Small intestine (tissue), 7 donors: Measurements from ENCODE around the gene FAT1. TPM values are rescaled to one million over a fixed set of nuclear protein-coding genes. Genes with fewer than 3 reads are reported as not detected.
A peak's percentile ranks its signal among the peaks of the same experiment; 100 is the strongest.

Experiments used
- DNase-seq, 2 donors: peaks; one replicate each; pipeline versions ENCODE4 v3.0.0 to v3.0.0-alpha.2; 2013
- FAIRE-seq: peaks from 2 replicates; lab custom pipeline; 2012; peaks lifted over from hg19 to GRCh38; lab: Jason Lieb, UNC
- H3K27ac ChIP-seq, 3 donors: one replicate each; pipeline ENCODE4 v1.5.1; 2013; ENCODE audit warnings: low read length in 2 of 3, mild to moderate bottlenecking in 2 of 3, control low read depth in 1 of 3, inconsistent platforms in 1 of 3, low read depth in 1 of 3, moderate library complexity in 1 of 3
- H3K27me3 ChIP-seq, 3 donors: one replicate each; pipeline ENCODE4 v1.6.1; 2013; ENCODE audit warnings: low read length in 3 of 3, inconsistent platforms in 1 of 3; ENCODE audit not compliant: control insufficient read depth in 3 of 3, insufficient read depth in 3 of 3
- H3K36me3 ChIP-seq, 3 donors: one replicate each; pipeline ENCODE4 v1.6.1; 2013; ENCODE audit warnings: low read length in 3 of 3, inconsistent platforms in 1 of 3, low read depth in 1 of 3, mild to moderate bottlenecking in 1 of 3, moderate library complexity in 1 of 3; ENCODE audit not compliant: control insufficient read depth in 3 of 3, insufficient read depth in 2 of 3
- H3K4me1 ChIP-seq, 3 donors: one replicate each; pipeline ENCODE4 v1.6.1; 2013; ENCODE audit warnings: low read length in 2 of 3, inconsistent platforms in 1 of 3, low read depth in 1 of 3, mild to moderate bottlenecking in 1 of 3, moderate library complexity in 1 of 3; ENCODE audit not compliant: control insufficient read depth in 3 of 3, insufficient read depth in 2 of 3
- H3K4me3 ChIP-seq, 3 donors: one replicate each; pipeline ENCODE4 v1.5.1; 2013; ENCODE audit warnings: low read length in 3 of 3, control low read depth in 1 of 3, inconsistent platforms in 1 of 3, low read depth in 1 of 3, mild to moderate bottlenecking in 1 of 3, moderate library complexity in 1 of 3
- H3K9me3 ChIP-seq, 2 donors: one replicate each; pipeline ENCODE4 v1.6.1; 2013; ENCODE audit warnings: low read depth in 1 of 2, low read length in 1 of 2; ENCODE audit not compliant: control insufficient read depth in 2 of 2, insufficient read depth in 1 of 2
- WGBS, 3 donors: extraction: QIAGEN DNeasy Blood & Tissue Kit; methylation state at CpG; one replicate each; pipeline ENCODE4 v1.1.7; 2013; 5-methylcytosine and 5-hydroxymethylcytosine counted together
- polyA plus RNA-seq, 4 donors: library from polyadenylated mRNA; stranded (reverse) in 3 of 4; unstranded in 1 of 4; fragments of 200-250 nt in 3 of 4; fragments of 120-200 nt in 1 of 4; gene quantifications; one replicate each; pipeline versions ENCODE4 v1.2.1 to v1.2.3, GENCODE V29; 2013
- donor health status: healthy with polysubstance abuse.
- donor health status: control.
- donor health status: control.
- donor health status: Bipolar disorder and iron deficiency.
- donor health status: healthy.

FAT1 gene
- polyA plus RNA-seq, 4 donors, result 62.4 to 189 (median 83.6) TPM

GRCh38 chr4:186733778-186734177 is 10.1 kb upstream of the FAT1 start:
- FAIRE-seq (no peak), DNase-seq (no peak)
- Histone ChIP-seq H3K4me1 (peaks cover 0 to 13% (median 0%) of the 10 kb centered on the region in 3 donors), H3K9me3 (no peaks in the 10 kb centered on the region), H3K36me3 (no peaks in the 10 kb centered on the region), H3K27ac (no peak overlapping the region), H3K4me3 (no peak overlapping the region), H3K27me3 (no peaks in the 10 kb centered on the region)
- 71 to 81% (median 80%) methylated on average over 4 of the region's 4 CpGs for WGBS, 3 donors

DNA sequence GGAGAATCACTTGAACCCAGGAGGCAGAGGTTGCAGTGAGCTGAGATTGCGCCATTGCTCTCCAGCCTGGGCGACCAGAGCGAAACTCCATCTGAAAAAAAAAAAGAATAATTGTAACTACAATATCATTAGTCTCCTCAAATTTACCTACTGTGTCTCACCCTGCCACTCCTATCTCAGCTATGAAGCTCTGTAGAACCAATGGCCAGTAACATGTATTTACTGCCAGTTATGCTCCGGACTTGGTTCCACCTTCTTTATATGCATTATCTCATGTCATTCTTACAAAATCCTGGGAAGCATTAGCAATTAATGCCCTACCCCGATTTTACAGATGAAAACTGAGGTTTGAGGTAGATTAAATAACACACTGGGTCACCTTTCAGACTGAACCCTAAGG is 7.0 kb upstream of the FAT1 start:
- FAIRE-seq (no peak), DNase-seq (peak; percentile 45 to 52)
- H3K36me3 ChIP-seq, result no peaks in the 10 kb centered on the region
- 63 to 84% (median 72%) methylated on average over 5 of the region's 5 CpGs for WGBS, 3 donors
- H3K27ac ChIP-seq, result peak overlapping the region in 1 of 3 donors; percentile 19
- peaks cover 0 to 3% (median 0%) of the 10 kb centered on the region in 3 donors for H3K27me3 ChIP-seq
- no peaks in the 10 kb centered on the region for H3K9me3 ChIP-seq
- no peak overlapping the region for H3K4me3 ChIP-seq
- peaks cover 0 to 12% (median 0%) of the 10 kb centered on the region in 3 donors for H3K4me1 ChIP-seq

- Histone ChIP-seq H3K27ac (peak overlapping the region in 1 of 3 donors; percentile 57), H3K27me3 (peaks cover 0 to 3% (median 0%) of the 10 kb centered on the region in 3 donors), H3K4me1 (peaks cover 0 to 11% (median 0%) of the 10 kb centered on the region in 3 donors), H3K36me3 (no peaks in the 10 kb centered on the region), H3K9me3 (no peaks in the 10 kb centered on the region), H3K4me3 (no peak overlapping the region)
- FAIRE-seq (no peak), DNase-seq (peak; percentile 37 to 43)
- WGBS, 3 donors, result 14 to 61% (median 39%) methylated on average over 1 of the region's 1 CpG
Measured at GRCh38 chr4:186729856-186730255, 6.2 kb upstream of the FAT1 start.

DNA sequence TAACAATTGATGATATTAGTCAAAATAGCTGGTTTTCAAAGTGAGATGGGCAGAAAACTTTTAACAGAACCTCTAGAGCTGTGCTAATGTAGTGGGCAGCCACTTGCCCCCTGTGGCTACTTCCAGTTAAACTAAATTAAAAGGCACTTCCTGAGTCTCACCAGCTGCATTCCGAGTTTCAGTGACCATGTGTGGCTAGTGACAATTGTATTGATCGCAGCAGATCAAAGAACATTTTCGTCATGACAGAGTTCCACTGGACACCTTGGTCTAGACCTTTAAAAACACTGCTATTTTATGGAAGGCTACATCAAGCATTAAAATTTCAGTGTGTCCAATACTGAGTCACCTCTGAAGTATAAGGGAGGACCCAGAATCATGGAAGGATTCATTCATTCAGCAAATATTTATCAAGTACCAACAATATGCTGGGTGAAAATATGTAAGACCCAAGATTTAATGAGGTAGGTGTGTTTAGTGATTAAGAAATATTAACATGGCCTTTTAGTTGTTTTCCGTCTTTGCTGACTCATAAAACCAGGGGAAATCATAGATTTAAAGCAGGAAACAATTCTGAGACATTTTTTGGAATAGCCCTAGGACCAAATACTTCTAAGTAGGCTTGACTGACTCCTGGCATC is 5.1 kb upstream of the FAT1 start:
- Histone ChIP-seq H3K4me3 (peak overlapping the region in 1 of 3 donors; percentile 69), H3K9me3 (no peaks in the 10 kb centered on the region), H3K4me1 (peaks cover 0 to 11% (median 0%) of the 10 kb centered on the region in 3 donors), H3K27me3 (peaks cover 0 to 3% (median 0%) of the 10 kb centered on the region in 3 donors), H3K27ac (peak overlapping the region in 2 of 3 donors; percentile 55 to 96), H3K36me3 (no peaks in the 10 kb centered on the region)
- 49 to 57% (median 51%) methylated on average over 4 of the region's 4 CpGs for WGBS, 3 donors
- FAIRE-seq (no peak), DNase-seq (peak in 1 of 2 donors; percentile 33)

GRCh38 chr4:186727977-186728519 is 4.4 kb upstream of the FAT1 start:
- H3K4me3 ChIP-seq, result peak overlapping the region in 2 of 3 donors; percentile 69 to 80
- 55 to 56% (median 56%) methylated on average over 6 of the region's 6 CpGs for WGBS, 3 donors
- peak overlapping the region in 2 of 3 donors; percentile 96 to 99 for H3K27ac ChIP-seq

DNA sequence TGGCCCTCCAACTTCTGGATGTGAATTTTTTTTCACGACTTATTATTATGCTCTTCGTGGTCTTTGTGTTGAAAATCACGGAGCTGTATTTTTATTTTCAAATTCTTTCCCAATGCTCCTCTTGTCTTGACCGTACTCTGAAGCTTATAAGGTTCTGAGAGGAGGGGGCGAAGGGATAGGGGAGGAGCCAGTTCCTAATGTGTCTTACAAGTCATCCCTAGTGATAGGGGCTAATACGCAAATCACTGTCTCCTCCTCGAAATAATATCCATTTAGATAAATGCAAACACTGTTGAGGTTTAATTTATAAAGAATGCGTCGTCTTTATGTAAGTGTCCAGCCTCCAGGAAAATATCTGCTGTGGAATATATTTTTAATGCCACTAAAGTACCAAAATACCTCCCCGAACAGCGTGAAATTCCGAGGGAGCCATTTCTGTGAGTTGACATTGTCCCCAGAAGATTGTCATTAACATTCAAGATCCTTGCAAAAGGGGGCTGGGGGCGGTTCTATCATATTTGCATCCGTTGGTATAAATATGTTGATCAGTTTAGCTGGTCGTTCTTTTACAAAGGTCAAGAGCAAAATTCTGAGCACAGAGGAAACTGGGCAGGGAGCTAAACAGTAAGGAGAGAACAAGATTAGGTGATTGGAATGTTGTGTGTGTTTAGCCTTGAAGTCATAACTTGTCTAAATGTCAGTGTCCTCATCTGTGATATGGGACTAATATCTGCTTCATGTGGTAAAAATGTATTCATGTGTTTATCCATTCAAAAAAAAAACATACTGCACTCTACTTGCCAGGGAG is 3.7 kb upstream of the FAT1 start:
- WGBS, 3 donors, result 4 to 8% (median 7%) methylated on average over 15 of the region's 15 CpGs
- peaks cover 0 to 3% (median 0%) of the 10 kb centered on the region in 3 donors for H3K27me3 ChIP-seq
- no peaks in the 10 kb centered on the region for H3K36me3 ChIP-seq
- H3K27ac ChIP-seq, result peak overlapping the region; percentile 95 to 99 (median 96)
- H3K9me3 ChIP-seq, result no peaks in the 10 kb centered on the region
- H3K4me3 ChIP-seq, result peak overlapping the region in 2 of 3 donors; percentile 69 to 80
- FAIRE-seq (no peak), DNase-seq (peak in 1 of 2 donors; percentile 42)
- H3K4me1 ChIP-seq, result peaks cover 0 to 11% (median 0%) of the 10 kb centered on the region in 3 donors

More at GRCh38 chr4:186727977-186728519, 4.4 kb upstream of the FAT1 start:
- FAIRE-seq (no peak), DNase-seq (peak; percentile 48 to 64)
- Histone ChIP-seq H3K36me3 (no peaks in the 10 kb centered on the region), H3K4me1 (peaks cover 0 to 11% (median 0%) of the 10 kb centered on the region in 3 donors), H3K9me3 (no peaks in the 10 kb centered on the region), H3K27me3 (peaks cover 0 to 3% (median 0%) of the 10 kb centered on the region in 3 donors)

DNA sequence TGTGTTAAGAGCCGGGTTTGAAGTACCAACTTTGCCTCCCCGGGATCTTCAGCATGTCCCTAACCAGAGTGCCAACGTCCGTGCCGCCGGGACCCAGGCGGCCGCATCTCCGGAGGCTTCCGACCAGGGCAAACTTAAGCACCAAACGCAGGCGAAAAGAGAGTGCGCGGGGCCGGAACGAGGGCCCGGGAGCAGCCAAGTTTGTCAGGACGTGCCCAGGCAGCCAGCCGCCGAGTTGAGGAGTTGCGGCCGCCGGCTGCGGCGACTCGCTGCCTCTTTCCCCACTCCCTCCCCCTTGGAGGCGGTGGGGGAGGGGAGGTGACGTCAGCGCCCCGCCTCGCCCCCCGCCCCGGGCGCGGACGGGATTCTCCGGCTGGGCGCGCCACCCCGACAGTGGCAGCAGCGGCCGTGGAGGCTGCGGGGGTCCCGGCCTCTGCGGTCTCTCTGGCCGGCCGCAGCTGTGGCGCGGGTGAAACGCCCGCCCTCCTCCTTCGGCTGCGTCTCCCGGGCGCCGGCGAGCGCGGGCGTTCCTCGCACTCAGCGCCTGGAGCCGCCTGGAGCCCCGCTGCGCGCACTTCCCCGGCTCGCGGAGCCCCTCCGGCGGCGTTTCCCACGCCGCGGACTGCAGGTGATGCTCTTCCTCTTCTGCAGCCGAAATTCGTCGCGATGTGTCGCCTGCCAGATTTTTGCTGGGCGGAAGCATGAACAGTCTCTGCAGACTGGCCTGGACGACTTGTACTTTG is 2.9 kb upstream of the FAT1 start:
- FAIRE-seq (no peak), DNase-seq (peak; percentile 86 to 96)

More for the DNA sequence above, 2.9 kb upstream of the FAT1 start:
- no peaks in the 10 kb centered on the region for H3K9me3 ChIP-seq
- H3K36me3 ChIP-seq, result no peaks in the 10 kb centered on the region
- peaks cover 0 to 3% (median 0%) of the 10 kb centered on the region in 3 donors for H3K27me3 ChIP-seq
- 1 to 2% (median 1%) methylated on average over 61 to 82 of the region's 82 CpGs for WGBS, 3 donors
- peak overlapping the region; percentile 43 to 80 (median 69) for H3K4me3 ChIP-seq
- H3K27ac ChIP-seq, result peak overlapping the region; percentile 95 to 99 (median 96)
- H3K4me1 ChIP-seq, result peaks cover 0 to 11% (median 0%) of the 10 kb centered on the region in 3 donors
